Fibroblast of lung (primary cell): ENCODE results near the gene IFI16. TPM values are rescaled to one million over a fixed set of nuclear protein-coding genes. Genes with fewer than 3 reads are reported as not detected.

Experiments
- DNase-seq, 2 donors: peaks; one replicate each; pipeline versions ENCODE4 v3.0.0 to v3.0.0-alpha.2; 2010; ENCODE audit warnings: low read depth in 2 of 2
- H2AFZ ChIP-seq: 2 replicates; pipeline ENCODE4 v1.5.1; 2012; ENCODE audit warnings: low read length, control low read depth, inconsistent platforms
- H3K27ac ChIP-seq: 2 replicates; pipeline ENCODE4 v1.5.1; 2011; ENCODE audit warnings: low read length, control low read depth; ENCODE audit not compliant: insufficient read depth
- H3K27me3 ChIP-seq: 2 replicates; pipeline ENCODE4 v1.5.1; 2011; ENCODE audit warnings: mild to moderate bottlenecking, low read length; ENCODE audit not compliant: control insufficient read depth, insufficient read depth
- H3K36me3 ChIP-seq: 2 replicates; pipeline ENCODE4 v1.5.1; 2011; ENCODE audit warnings: low read length; ENCODE audit not compliant: control insufficient read depth, insufficient read depth
- H3K4me1 ChIP-seq: 2 replicates; pipeline ENCODE4 v1.5.1; 2011; ENCODE audit warnings: low read length; ENCODE audit not compliant: control insufficient read depth, insufficient read depth; ENCODE audit errors: extremely low read depth
- H3K4me2 ChIP-seq: 2 replicates; pipeline ENCODE4 v1.5.1; 2011; ENCODE audit warnings: low read length, control low read depth; ENCODE audit not compliant: insufficient read depth; ENCODE audit errors: extremely low read depth
- H3K4me3 ChIP-seq, 4 experiments: fragments of 200-600 bp in 1 of 4; sonication (generic) in 1 of 4; replicated peaks in 1 of 4; 2 replicates each; pipeline ENCODE4 v1.5.1; 2011 to 2016; ENCODE audit warnings: low read length in 4 of 4, low read depth in 3 of 4, mild to moderate bottlenecking in 3 of 4, control low read depth in 2 of 4, inconsistent platforms in 1 of 4, mixed read lengths in 1 of 4; ENCODE audit not compliant: insufficient read depth in 1 of 4; ENCODE audit errors: control extremely low read depth in 1 of 4
- H3K79me2 ChIP-seq: 2 replicates; pipeline ENCODE4 v1.5.1; 2012; ENCODE audit warnings: mild to moderate bottlenecking, low read length, inconsistent platforms; ENCODE audit not compliant: control insufficient read depth, insufficient read depth
- H3K9ac ChIP-seq: 2 replicates; pipeline ENCODE4 v1.5.1; 2011; ENCODE audit warnings: mild to moderate bottlenecking, low read length, control low read depth; ENCODE audit not compliant: insufficient read depth
- H3K9me3 ChIP-seq: 2 replicates; pipeline ENCODE4 v1.5.1; 2012; ENCODE audit warnings: low read depth, low read length; ENCODE audit not compliant: control insufficient read depth, insufficient read depth
- H4K20me1 ChIP-seq: 2 replicates; pipeline ENCODE4 v1.5.1; 2011; ENCODE audit warnings: low read length; ENCODE audit not compliant: control insufficient read depth, insufficient read depth; ENCODE audit errors: extremely low read depth
- CTCF ChIP-seq, 2 donors: IDR thresholded peaks in 1 of 2; conservative IDR thresholded peaks in 1 of 2; 1 replicate in 1 of 2; 2 replicates in 1 of 2; pipeline ENCODE4 v1.5.1; 2011 to 2012; ENCODE audit warnings: low read length in 2 of 2, control low read depth in 1 of 2, inconsistent platforms in 1 of 2, low read depth in 1 of 2, mild to moderate bottlenecking in 1 of 2
- EZH2 ChIP-seq: IDR thresholded peaks from 2 replicates; pipeline ENCODE4 v1.5.1; 2012; ENCODE audit warnings: low read length, control low read depth, mild to moderate bottlenecking; ENCODE audit errors: missing control alignments
- polyA plus RNA-seq, 2 donors: library from polyadenylated mRNA; depleted of rRNA in 1 of 2; stranded (reverse) in 1 of 2; unstranded in 1 of 2; fragments of >200 nt; gene quantifications; 2 replicates each; pipeline ENCODE4 v1.2.1, GENCODE V29; 2011 to 2012; ENCODE audit warnings: missing spikeins in 1 of 2
- total RNA-seq: library from RNA; depleted of rRNA; stranded (reverse); fragments of >200 nt; gene quantifications from 2 replicates; pipeline ENCODE4 v1.2.1, GENCODE V29; 2014

Gene IFI16
- total and polyA plus RNA-seq, 2 donors (not counting 1 experiment from before 2014, with no cell fraction given): 141 to 223 TPM

- Histone ChIP-seq H3K9me3 (no peaks in the 10 kb centered on the region), H2AFZ (no peak overlapping the region), H3K4me1 (no peaks in the 10 kb centered on the region), H3K27ac (no peak overlapping the region), H3K36me3 (peaks cover 14% of the 10 kb centered on the region), H3K4me2 (no peak overlapping the region), H4K20me1 (no peaks in the 10 kb centered on the region), H3K4me3 (no peak overlapping the region), H3K27me3 (no peaks in the 10 kb centered on the region), H3K9ac (no peak overlapping the region), H3K79me2 (peaks cover 38% of the 10 kb centered on the region)
- no peak for DNase-seq
- TF ChIP-seq CTCF (conservative IDR thresholded peaks at IDR 0.05 in 1 of 2, IDR thresholded peaks at IDR 0.05 in 1 of 2; ENCODE audit: low read depth in 1 of 2, low read length in 2 of 2): no peak
- no peak for TF ChIP-seq EZH2
Measured at GRCh38 chr1:159030311-159030710, 20.6 kb downstream of the IFI16 start.

- Histone ChIP-seq H3K9me3 (no peaks in the 10 kb centered on the region), H3K4me2 (no peak overlapping the region), H2AFZ (no peak overlapping the region), H4K20me1 (no peaks in the 10 kb centered on the region), H3K27me3 (no peaks in the 10 kb centered on the region), H3K27ac (no peak overlapping the region), H3K4me1 (no peaks in the 10 kb centered on the region), H3K4me3 (no peak overlapping the region), H3K9ac (no peak overlapping the region), H3K36me3 (peaks cover 14% of the 10 kb centered on the region), H3K79me2 (peaks cover 35% of the 10 kb centered on the region)
- DNase-seq: no peak
- TF ChIP-seq EZH2 (no peak), CTCF (conservative IDR thresholded peaks at IDR 0.05 in 1 of 2, IDR thresholded peaks at IDR 0.05 in 1 of 2; ENCODE audit: low read depth in 1 of 2, low read length in 2 of 2) (no peak)
Measured at GRCh38 chr1:159030877-159031447, 21.3 kb downstream of the IFI16 start.

GRCh38 chr1:159040206-159040605 is 30.5 kb downstream of the IFI16 start:
- Histone ChIP-seq H3K79me2 (peaks cover 6% of the 10 kb centered on the region), H3K36me3 (peaks cover 14% of the 10 kb centered on the region), H3K4me1 (peaks cover 9% of the 10 kb centered on the region), H3K27ac (peak overlapping the region; percentile 2), H3K9ac (no peak overlapping the region), H4K20me1 (no peaks in the 10 kb centered on the region), H3K4me3 (no peak overlapping the region), H3K9me3 (no peaks in the 10 kb centered on the region), H3K27me3 (no peaks in the 10 kb centered on the region), H3K4me2 (no peak overlapping the region), H2AFZ (no peak overlapping the region)
- peak in 1 of 2 donors; percentile 88 for DNase-seq
- TF ChIP-seq CTCF (conservative IDR thresholded peaks at IDR 0.05 in 1 of 2, IDR thresholded peaks at IDR 0.05 in 1 of 2; ENCODE audit: low read depth in 1 of 2, low read length in 2 of 2) (no peak), EZH2 (no peak)
